ENCODE results near the gene RUNDC1.

The RUNDC1 gene

DNA sequence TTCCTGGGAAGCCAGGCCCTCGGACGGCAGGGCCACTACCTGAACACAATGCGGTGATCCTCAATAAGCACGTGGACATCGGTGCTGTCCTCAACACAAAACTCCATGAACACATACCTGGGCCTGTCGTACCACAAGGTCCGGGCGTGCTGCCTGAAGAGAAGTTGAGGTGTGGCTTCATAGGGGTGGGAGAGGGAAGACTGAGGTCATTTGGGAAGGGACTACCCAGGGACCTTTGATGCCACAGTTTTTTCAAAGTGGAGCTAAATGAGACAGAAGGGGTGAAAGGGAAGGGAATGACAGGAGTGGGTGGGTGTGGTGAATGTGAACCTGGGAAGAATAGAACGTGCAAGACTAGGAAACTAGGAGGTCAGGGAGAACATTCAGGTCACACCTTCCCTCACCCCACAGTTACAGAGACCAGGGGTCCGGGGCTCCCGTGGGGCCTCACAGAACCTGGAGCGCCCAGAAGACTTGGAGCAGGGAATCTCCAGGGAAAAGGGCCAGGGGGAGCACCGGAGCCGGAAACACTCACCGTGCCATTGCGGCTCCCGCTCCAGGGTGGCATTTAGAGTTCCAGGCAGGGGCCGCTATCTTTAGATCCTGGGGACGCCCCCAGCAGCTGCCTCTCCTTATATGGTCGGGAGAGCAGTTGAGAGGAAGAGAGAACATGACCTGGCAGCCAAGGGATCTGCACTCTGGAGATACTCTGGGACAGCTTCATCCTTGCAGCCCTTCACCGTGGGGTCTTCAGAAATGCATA lies 673 bp upstream of the RUNDC1 start, which contains the start of gene PTGES3L:
PTGES3L (minus strand) TSS at position 570 of the 763 bp plus-strand sequence; CDS start at position 543, 27 bp downstream.
- H4K20me1 ChIP-seq (ENCODE audit: insufficient read depth, low read length, poor library complexity, severe bottlenecking) = peaks cover 21% of the 10 kb centered on the region
- peak within 1 kb of the TSS; percentile 92 for H3K9ac ChIP-seq (ENCODE audit: low read depth, low read length, poor library complexity, severe bottlenecking)
- TF ChIP-seq, protein P1, sequence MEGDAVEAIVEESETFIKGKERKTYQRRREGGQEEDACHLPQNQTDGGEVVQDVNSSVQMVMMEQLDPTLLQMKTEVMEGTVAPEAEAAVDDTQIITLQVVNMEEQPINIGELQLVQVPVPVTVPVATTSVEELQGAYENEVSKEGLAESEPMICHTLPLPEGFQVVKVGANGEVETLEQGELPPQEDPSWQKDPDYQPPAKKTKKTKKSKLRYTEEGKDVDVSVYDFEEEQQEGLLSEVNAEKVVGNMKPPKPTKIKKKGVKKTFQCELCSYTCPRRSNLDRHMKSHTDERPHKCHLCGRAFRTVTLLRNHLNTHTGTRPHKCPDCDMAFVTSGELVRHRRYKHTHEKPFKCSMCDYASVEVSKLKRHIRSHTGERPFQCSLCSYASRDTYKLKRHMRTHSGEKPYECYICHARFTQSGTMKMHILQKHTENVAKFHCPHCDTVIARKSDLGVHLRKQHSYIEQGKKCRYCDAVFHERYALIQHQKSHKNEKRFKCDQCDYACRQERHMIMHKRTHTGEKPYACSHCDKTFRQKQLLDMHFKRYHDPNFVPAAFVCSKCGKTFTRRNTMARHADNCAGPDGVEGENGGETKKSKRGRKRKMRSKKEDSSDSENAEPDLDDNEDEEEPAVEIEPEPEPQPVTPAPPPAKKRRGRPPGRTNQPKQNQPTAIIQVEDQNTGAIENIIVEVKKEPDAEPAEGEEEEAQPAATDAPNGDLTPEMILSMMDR (conservative IDR thresholded peaks at IDR 0.05; ENCODE audit: low read length) = no peak
- H3K4me1 ChIP-seq (ENCODE audit: insufficient read depth, low read length, poor library complexity, severe bottlenecking) = peaks cover 38% of the 10 kb centered on the region
- H3K79me2 ChIP-seq (ENCODE audit: insufficient read depth, low read length) = peaks cover 51% of the 10 kb centered on the region
- H2AFZ ChIP-seq (ENCODE audit: low read length) = peak within 1 kb of the TSS; percentile 57
- no peaks in the 10 kb centered on the region for H3K9me2 ChIP-seq (replicated peaks; ENCODE audit: low read depth, low read length)
- H3K4me2 ChIP-seq (ENCODE audit: low read depth, low read length, poor library complexity, severe bottlenecking) = peak within 1 kb of the TSS; percentile 94
- H3K9me3 ChIP-seq (ENCODE audit: insufficient read depth, low read depth, low read length) = no peaks in the 10 kb centered on the region
- no peaks in the 10 kb centered on the region for H3K27me3 ChIP-seq (ENCODE audit: insufficient read depth, low read length, poor library complexity, severe bottlenecking)
- no peaks in the 10 kb centered on the region for H3F3A ChIP-seq (ENCODE audit: low read depth)
- H3K36me3 ChIP-seq (ENCODE audit: insufficient read depth, low read length) = no peaks in the 10 kb centered on the region
- peak within 1 kb of the TSS; percentile 84 for H3K4me3 ChIP-seq (ENCODE audit: low read length, poor library complexity, severe bottlenecking)

DNA sequence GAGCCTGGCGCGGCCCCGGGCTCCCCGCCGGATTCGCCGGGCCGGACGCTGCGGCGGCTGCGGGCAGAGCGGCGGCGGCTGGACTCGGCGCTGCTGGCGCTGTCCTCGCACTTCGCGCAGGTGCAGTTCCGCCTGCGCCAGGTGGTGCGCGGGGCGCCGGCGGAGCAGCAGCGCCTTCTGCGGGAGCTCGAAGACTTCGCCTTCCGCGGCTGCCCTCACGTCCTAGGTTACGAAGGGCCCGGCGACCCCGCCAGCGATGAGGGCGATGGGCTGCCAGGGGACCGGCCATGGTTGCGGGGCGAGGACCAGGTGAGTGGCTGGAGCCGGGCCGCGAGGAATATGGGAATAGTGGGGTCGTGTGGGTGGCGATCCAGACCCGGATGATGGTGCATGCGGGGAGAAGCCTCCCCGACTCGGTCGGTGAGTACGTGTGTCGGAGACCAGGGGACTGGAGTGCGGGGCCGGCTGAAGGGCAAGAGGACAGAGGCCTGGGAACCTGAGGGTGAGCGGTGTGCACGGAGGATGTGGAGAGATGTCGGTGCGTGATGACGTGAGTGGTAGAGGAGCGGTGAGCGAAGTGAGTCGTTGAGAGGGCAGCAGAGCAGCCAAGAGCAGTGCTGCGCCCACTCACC lies 517 bp downstream of the RUNDC1 start:
- H2AFZ ChIP-seq (ENCODE audit: low read length) = peak overlapping the region; percentile 57; the same call in 1 of the 2 replicates
- H3K79me2 ChIP-seq (ENCODE audit: insufficient read depth, low read length) = peaks cover 63% of the 10 kb centered on the region
- no peaks in the 10 kb centered on the region for H3K9me2 ChIP-seq (replicated peaks; ENCODE audit: low read depth, low read length)
- H3K4me1 ChIP-seq (ENCODE audit: insufficient read depth, low read length, poor library complexity, severe bottlenecking) = peaks cover 42% of the 10 kb centered on the region
- H3K9me3 ChIP-seq (ENCODE audit: insufficient read depth, low read depth, low read length) = no peaks in the 10 kb centered on the region
- no peaks in the 10 kb centered on the region for H3F3A ChIP-seq (ENCODE audit: low read depth)
- peaks cover 21% of the 10 kb centered on the region for H4K20me1 ChIP-seq (ENCODE audit: insufficient read depth, low read length, poor library complexity, severe bottlenecking)
- peak overlapping the region; percentile 92 for H3K9ac ChIP-seq (ENCODE audit: low read depth, low read length, poor library complexity, severe bottlenecking)
- H3K4me2 ChIP-seq (ENCODE audit: low read depth, low read length, poor library complexity, severe bottlenecking) = peak overlapping the region; percentile 94
- peak overlapping the region; percentile 84 for H3K4me3 ChIP-seq (ENCODE audit: low read length, poor library complexity, severe bottlenecking)
- no peaks in the 10 kb centered on the region for H3K27me3 ChIP-seq (ENCODE audit: insufficient read depth, low read length, poor library complexity, severe bottlenecking)
- H3K36me3 ChIP-seq (ENCODE audit: insufficient read depth, low read length) = peaks cover 4% of the 10 kb centered on the region; the same call in 1 of the 2 replicates
- no peak for TF ChIP-seq EZH2phosphoT487 (IDR thresholded peaks at IDR 0.05; ENCODE audit: borderline replicate concordance)
- TF ChIP-seq, protein P1 (conservative IDR thresholded peaks at IDR 0.05; ENCODE audit: low read length) = peak; percentile 37

DNA sequence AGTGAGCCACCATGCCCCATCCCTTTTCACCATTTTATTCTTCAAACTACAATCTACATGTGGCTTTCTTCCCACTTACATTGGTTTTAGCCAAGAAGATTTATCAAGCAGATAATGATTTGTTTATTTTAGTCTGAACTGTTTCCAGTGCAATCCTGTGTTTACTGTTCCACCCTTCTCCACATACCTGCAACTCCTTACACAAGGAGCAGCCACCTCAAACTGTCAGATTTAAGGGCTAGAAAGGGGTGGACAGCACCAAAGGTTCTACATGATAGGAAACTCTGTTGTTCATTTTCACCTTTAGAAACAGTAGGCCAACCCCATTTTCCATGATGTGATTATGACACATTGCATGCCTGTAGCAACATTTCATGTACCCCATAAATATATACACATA lies 1.9 kb downstream of the RUNDC1 start:
- Histone ChIP-seq H3K9ac (ENCODE audit: low read depth, low read length, poor library complexity, severe bottlenecking) (peak overlapping the region; percentile 92), H3K9me3 (ENCODE audit: insufficient read depth, low read depth, low read length) (no peaks in the 10 kb centered on the region), H3F3A (ENCODE audit: low read depth) (no peaks in the 10 kb centered on the region), H3K27me3 (ENCODE audit: insufficient read depth, low read length, poor library complexity, severe bottlenecking) (no peaks in the 10 kb centered on the region), H2AFZ (ENCODE audit: low read length) (no peak overlapping the region), H3K4me1 (ENCODE audit: insufficient read depth, low read length, poor library complexity, severe bottlenecking) (peaks cover 42% of the 10 kb centered on the region), H4K20me1 (ENCODE audit: insufficient read depth, low read length, poor library complexity, severe bottlenecking) (peaks cover 21% of the 10 kb centered on the region), H3K79me2 (ENCODE audit: insufficient read depth, low read length) (peaks cover 68% of the 10 kb centered on the region), H3K4me3 (ENCODE audit: low read length, poor library complexity, severe bottlenecking) (peak overlapping the region; percentile 84), H3K36me3 (ENCODE audit: insufficient read depth, low read length) (peaks cover 9% of the 10 kb centered on the region; the same call in 1 of the 2 replicates), H3K4me2 (ENCODE audit: low read depth, low read length, poor library complexity, severe bottlenecking) (peak overlapping the region; percentile 94), H3K9me2 (replicated peaks; ENCODE audit: low read depth, low read length) (no peaks in the 10 kb centered on the region)
- TF ChIP-seq, protein P1 (conservative IDR thresholded peaks at IDR 0.05; ENCODE audit: low read length) = no peak
- TF ChIP-seq EZH2phosphoT487 (IDR thresholded peaks at IDR 0.05; ENCODE audit: borderline replicate concordance) = no peak

All from Loucy (cell line).